ENCODE results near the gene LMAN2L. TPM values are rescaled to one million over a fixed set of nuclear protein-coding genes. Genes with fewer than 3 reads are reported as not detected.

LMAN2L gene
- total RNA-seq, 2 experiments from 2014 or later, result 1.1 to 1.8 TPM

GRCh38 chr2:96787411-96787810 lies 47.5 kb upstream of the LMAN2L start:
- CTCF ChIA-PET, result no interaction called here
- Mint-ChIP-seq H3K36me3 (ENCODE audit: low read depth) (no peaks in the 10 kb centered on the region), H3K9me3 (no peaks in the 10 kb centered on the region), H3K27me3 (no peaks in the 10 kb centered on the region), H3K4me1 (ENCODE audit: low read depth) (no peaks in the 10 kb centered on the region), H3K27ac (no peak overlapping the region), H3K4me3 (no peak overlapping the region)
- Histone ChIP-seq H3K27ac (ENCODE audit: low read depth in 1 of 2, low read length in 2 of 2) (no peak overlapping the region), H3K9me3 (ENCODE audit: control insufficient read depth in 1 of 2, insufficient read depth in 1 of 2, low read length in 2 of 2) (no peaks in the 10 kb centered on the region), H3K4me3 (ENCODE audit: low read length) (no peak overlapping the region), H3K36me3 (ENCODE audit: insufficient read depth, low read length) (no peaks in the 10 kb centered on the region), H3K4me1 (ENCODE audit: insufficient read depth, low read length) (no peaks in the 10 kb centered on the region), H3K27me3 (ENCODE audit: control insufficient read depth in 1 of 2, insufficient read depth in 2 of 2, low read length in 2 of 2) (no peaks in the 10 kb centered on the region)
- POLR2A ChIA-PET, result no interaction called here
- no peak for ATAC-seq (ENCODE audit: poor library complexity)
- TF ChIP-seq CTCF (IDR thresholded peaks at IDR 0.05), result no peak
- DNase-seq, result no peak
- intact Hi-C loops (cut with DNase I, micrococcal nuclease), result no loop called here

GRCh38 chr2:96783388-96783787 lies 43.5 kb upstream of the LMAN2L start:
- Mint-ChIP-seq H3K36me3 (ENCODE audit: low read depth) (no peaks in the 10 kb centered on the region), H3K4me1 (ENCODE audit: low read depth) (no peaks in the 10 kb centered on the region), H3K27ac (no peak overlapping the region), H3K27me3 (no peaks in the 10 kb centered on the region), H3K9me3 (no peaks in the 10 kb centered on the region), H3K4me3 (no peak overlapping the region)
- POLR2A ChIA-PET, result interaction anchor here (3.0 kb wide), 1 partner anchor 10 kb away, joined by 9 read pairs; no protein-coding TSS in a partner anchor
- H3K9me3 ChIP-seq (ENCODE audit: control insufficient read depth in 1 of 2, insufficient read depth in 1 of 2, low read length in 2 of 2), result no peaks in the 10 kb centered on the region
- H3K27ac ChIP-seq (ENCODE audit: low read depth in 1 of 2, low read length in 2 of 2), result no peak overlapping the region
- no peak for TF ChIP-seq CTCF (IDR thresholded peaks at IDR 0.05)
- no peak for ATAC-seq (ENCODE audit: poor library complexity)
- CTCF ChIA-PET, result interaction anchor here (1.6 kb wide), 1 partner anchor 9 kb away, joined by 4 read pairs; no protein-coding TSS in a partner anchor
- no peaks in the 10 kb centered on the region for H3K4me1 ChIP-seq (ENCODE audit: insufficient read depth, low read length)
- H3K4me3 ChIP-seq (ENCODE audit: low read length), result no peak overlapping the region
- H3K36me3 ChIP-seq (ENCODE audit: insufficient read depth, low read length), result peaks cover 2% of the 10 kb centered on the region
- intact Hi-C loops (cut with DNase I, micrococcal nuclease), result no loop called here
- no peaks in the 10 kb centered on the region for H3K27me3 ChIP-seq (ENCODE audit: control insufficient read depth in 1 of 2, insufficient read depth in 2 of 2, low read length in 2 of 2)
- DNase-seq, result no peak

- Mint-ChIP-seq H3K36me3 (ENCODE audit: low read depth) (no peaks in the 10 kb centered on the region), H3K27me3 (no peaks in the 10 kb centered on the region), H3K27ac (peak overlapping the region; percentile 91), H3K9me3 (no peaks in the 10 kb centered on the region), H3K4me1 (ENCODE audit: low read depth) (peaks cover 22% of the 10 kb centered on the region), H3K4me3 (peak overlapping the region; percentile 61)
- CTCF ChIA-PET, result interaction anchor here (0.9 to 2.2 kb wide), 3 partner anchors 8 to 83 kb away, joined by 4 to 17 read pairs (median 4); partner anchors contain the start of genes ANKRD39 and CNNM4
- Histone ChIP-seq H3K27ac (ENCODE audit: low read depth in 1 of 2, low read length in 2 of 2) (no peak overlapping the region), H3K4me3 (ENCODE audit: low read length) (no peak overlapping the region), H3K27me3 (ENCODE audit: control insufficient read depth in 1 of 2, insufficient read depth in 2 of 2, low read length in 2 of 2) (no peaks in the 10 kb centered on the region), H3K36me3 (ENCODE audit: insufficient read depth, low read length) (peaks cover 4% of the 10 kb centered on the region), H3K4me1 (ENCODE audit: insufficient read depth, low read length) (peaks cover 26% of the 10 kb centered on the region), H3K9me3 (ENCODE audit: control insufficient read depth in 1 of 2, insufficient read depth in 1 of 2, low read length in 2 of 2) (no peaks in the 10 kb centered on the region)
- DNase-seq, result no peak
- TF ChIP-seq CTCF (IDR thresholded peaks at IDR 0.05), result no peak
- ATAC-seq (ENCODE audit: poor library complexity), result no peak
- POLR2A ChIA-PET, result interaction anchor here (1.8 to 2.4 kb wide), 2 partner anchors 32 to 42 kb away, joined by 10 to 21 read pairs; partner anchors contain the start of gene CNNM3
- intact Hi-C loops (cut with DNase I, micrococcal nuclease), result loop anchor here in 1 of 2 experiments (10.0 kb wide), 1 partner anchor 50 kb away; no protein-coding TSS in a partner anchor
Measured at GRCh38 chr2:96775160-96775559, 35.3 kb upstream of the LMAN2L start.
